IPS DF 6.9 (cell line): Measurements from ENCODE around the gene TRMT1.
A peak's percentile ranks its signal among the peaks of the same experiment; 100 is the strongest.

Experiments used
- DNase-seq: peaks from one replicate; pipeline ENCODE4 v3.0.0-alpha.2; 2013; ENCODE audit warnings: low read depth, low spot score
- H3K27ac ChIP-seq: one replicate; pipeline ENCODE4 v1.5.1; 2013; ENCODE audit warnings: low read length, control low read depth
- H3K27me3 ChIP-seq: 2 replicates; pipeline ENCODE4 v1.6.1; 2013; ENCODE audit warnings: mild to moderate bottlenecking, low read length; ENCODE audit not compliant: control insufficient read depth, insufficient read depth
- H3K36me3 ChIP-seq: 2 replicates; pipeline ENCODE4 v1.6.1; 2013; ENCODE audit warnings: low read length; ENCODE audit not compliant: control insufficient read depth, insufficient read depth
- H3K4me1 ChIP-seq: 2 replicates; pipeline ENCODE4 v1.6.1; 2013; ENCODE audit warnings: low read length; ENCODE audit not compliant: control insufficient read depth, insufficient read depth
- H3K4me3 ChIP-seq: 2 replicates; pipeline ENCODE4 v1.5.1; 2013; ENCODE audit warnings: mild to moderate bottlenecking, low read length
- H3K9me3 ChIP-seq: 2 replicates; pipeline ENCODE4 v1.6.1; 2013; ENCODE audit warnings: low read length, inconsistent platforms; ENCODE audit not compliant: control insufficient read depth, insufficient read depth
- WGBS: extraction: QIAGEN DNeasy Blood & Tissue Kit; methylation state at CpG from one replicate; pipeline ENCODE4 v1.1.7; 2013; ENCODE audit warnings: mixed read lengths, missing lambda C conversion rate; ENCODE audit not compliant: insufficient read length, insufficient coverage; 5-methylcytosine and 5-hydroxymethylcytosine counted together

Gene TRMT1

GRCh38 chr19:13112555-13112954 lies 4.0 kb downstream of the TRMT1 start:
- H3K9me3 ChIP-seq = no peaks in the 10 kb centered on the region
- no peak overlapping the region for H3K4me3 ChIP-seq
- no CpG with 5 or more reads among the region's 10 CpGs for WGBS
- H3K4me1 ChIP-seq = no peaks in the 10 kb centered on the region
- no peak for DNase-seq
- no peak overlapping the region for H3K27ac ChIP-seq
- H3K36me3 ChIP-seq = peaks cover 19% of the 10 kb centered on the region
- no peaks in the 10 kb centered on the region for H3K27me3 ChIP-seq

GRCh38 chr19:13110099-13110610 lies 6.4 kb downstream of the TRMT1 start:
- H3K27me3 ChIP-seq = no peaks in the 10 kb centered on the region
- H3K4me1 ChIP-seq = no peaks in the 10 kb centered on the region
- WGBS = no CpG with 5 or more reads among the region's 15 CpGs
- H3K4me3 ChIP-seq = no peak overlapping the region
- no peaks in the 10 kb centered on the region for H3K9me3 ChIP-seq
- no peak overlapping the region for H3K27ac ChIP-seq
- no peak for DNase-seq
- H3K36me3 ChIP-seq = peaks cover 22% of the 10 kb centered on the region

- Histone ChIP-seq H3K27me3 (no peaks in the 10 kb centered on the region), H3K4me1 (no peaks in the 10 kb centered on the region), H3K27ac (no peak overlapping the region), H3K9me3 (no peaks in the 10 kb centered on the region), H3K36me3 (peaks cover 22% of the 10 kb centered on the region), H3K4me3 (no peak overlapping the region; the same call in 1 of the 2 replicates)
- no peak for DNase-seq
- WGBS = no CpG with 5 or more reads among the region's 30 CpGs
Observed at GRCh38 chr19:13109361-13110098, 7.0 kb downstream of the TRMT1 start.

- WGBS = no CpG with 5 or more reads among the region's 29 CpGs
- H3K36me3 ChIP-seq = peaks cover 15% of the 10 kb centered on the region
- no peaks in the 10 kb centered on the region for H3K9me3 ChIP-seq
- DNase-seq = no peak
- H3K27ac ChIP-seq = no peak overlapping the region
- H3K27me3 ChIP-seq = peaks cover 7% of the 10 kb centered on the region
- H3K4me3 ChIP-seq = no peak overlapping the region
- H3K4me1 ChIP-seq = peaks cover 4% of the 10 kb centered on the region; the same call in 1 of the 2 replicates
Observed at GRCh38 chr19:13104848-13105711, 11.5 kb downstream of the TRMT1 start.

- Histone ChIP-seq H3K27ac (no peak overlapping the region), H3K9me3 (no peaks in the 10 kb centered on the region), H3K4me1 (peaks cover 4% of the 10 kb centered on the region; the same call in 1 of the 2 replicates), H3K36me3 (peaks cover 8% of the 10 kb centered on the region), H3K4me3 (no peak overlapping the region), H3K27me3 (peaks cover 14% of the 10 kb centered on the region)
- WGBS = no CpG with 5 or more reads among the region's 33 CpGs
- DNase-seq = no peak
Observed at GRCh38 chr19:13104360-13104847, 12.1 kb downstream of the TRMT1 start.

GRCh38 chr19:13103581-13104359 lies 12.8 kb downstream of the TRMT1 start:
- no peak overlapping the region for H3K4me3 ChIP-seq
- H3K4me1 ChIP-seq = peaks cover 4% of the 10 kb centered on the region; the same call in 1 of the 2 replicates
- no peaks in the 10 kb centered on the region for H3K9me3 ChIP-seq
- 0 out of 2 replicates have a peak, but pooled peaks cover 3% of the 10 kb centered on the region for H3K36me3 ChIP-seq
- peaks cover 19% of the 10 kb centered on the region for H3K27me3 ChIP-seq
- no peak overlapping the region for H3K27ac ChIP-seq
- no CpG with 5 or more reads among the region's 13 CpGs for WGBS
- DNase-seq = no peak

- H3K4me3 ChIP-seq = peak within 1 kb of the TSS; percentile 22; the same call in 1 of the 2 replicates
Observed at GRCh38 chr19:13102666-13103580, 13.6 kb downstream of the TRMT1 start, which contains the start of gene LYL1. Gene LYL1, minus strand, starts transcription at chr19:13102858. Its CDS starts 1,687 bp downstream, at chr19:13101171.

GRCh38 chr19:13102416-13102665 lies 14.2 kb downstream of the TRMT1 start:
- Histone ChIP-seq H3K4me3 (peak overlapping the region; percentile 22; the same call in 1 of the 2 replicates), H3K36me3 (0 out of 2 replicates have a peak, but pooled peaks cover 3% of the 10 kb centered on the region), H3K27ac (no peak overlapping the region), H3K27me3 (peaks cover 24% of the 10 kb centered on the region), H3K9me3 (no peaks in the 10 kb centered on the region), H3K4me1 (peaks cover 4% of the 10 kb centered on the region; the same call in 1 of the 2 replicates)
- WGBS = no CpG with 5 or more reads among the region's 7 CpGs
- no peak for DNase-seq

More at GRCh38 chr19:13102666-13103580, 13.6 kb downstream of the TRMT1 start, which contains the start of gene LYL1:
- no peak within 1 kb of the TSS for H3K27ac ChIP-seq
- 0 out of 2 replicates have a peak, but pooled peaks cover 3% of the 10 kb centered on the region for H3K36me3 ChIP-seq
- no CpG with 5 or more reads among the region's 47 CpGs for WGBS
- no peaks in the 10 kb centered on the region for H3K9me3 ChIP-seq
- no peak for DNase-seq
- H3K27me3 ChIP-seq = peaks cover 24% of the 10 kb centered on the region
- H3K4me1 ChIP-seq = peaks cover 4% of the 10 kb centered on the region; the same call in 1 of the 2 replicates
